ENCODE data around the gene CIB4. TPM values are rescaled to one million over a fixed set of nuclear protein-coding genes. Genes with fewer than 3 reads are reported as not detected.

The CIB4 gene
- total RNA-seq, 2 donors from 2014 or later: 0.46 TPM; not detected in 1

- Histone ChIP-seq H3K27ac (no peak overlapping the region), H3K36me3 (no peaks in the 10 kb centered on the region), H3K4me1 (replicated peaks) (no peaks in the 10 kb centered on the region), H3K9me3 (no peaks in the 10 kb centered on the region), H3K27me3 (replicated peaks; ENCODE audit: insufficient read depth) (no peaks in the 10 kb centered on the region), H3K4me3 (no peak overlapping the region)
- intact Hi-C loops (cut with DNase I): no loop called here
- DNase-seq (ENCODE audit: low spot score): no peak
- 82% methylated on average over 17 of the region's 17 CpGs for WGBS
- TF ChIP-seq CTCF (IDR thresholded peaks at IDR 0.05) (no peak), POLR2A (IDR thresholded peaks at IDR 0.05) (no peak), POLR2AphosphoS5 (IDR thresholded peaks at IDR 0.05) (no peak)
Measured at GRCh38 chr2:26550276-26551015, 90.7 kb downstream of the CIB4 start.

GRCh38 chr2:26542676-26543505 lies 98.3 kb downstream of the CIB4 start:
- no peak for DNase-seq (ENCODE audit: low spot score)
- WGBS: 83% methylated on average over 15 of the region's 15 CpGs
- Histone ChIP-seq H3K9me3 (no peaks in the 10 kb centered on the region), H3K4me1 (replicated peaks) (no peaks in the 10 kb centered on the region), H3K36me3 (no peaks in the 10 kb centered on the region), H3K4me3 (no peak overlapping the region), H3K27ac (no peak overlapping the region), H3K27me3 (replicated peaks; ENCODE audit: insufficient read depth) (no peaks in the 10 kb centered on the region)
- TF ChIP-seq CTCF (IDR thresholded peaks at IDR 0.05) (no peak), POLR2AphosphoS5 (IDR thresholded peaks at IDR 0.05) (no peak), POLR2A (IDR thresholded peaks at IDR 0.05) (no peak)
- intact Hi-C loops (cut with DNase I): no loop called here

DNA sequence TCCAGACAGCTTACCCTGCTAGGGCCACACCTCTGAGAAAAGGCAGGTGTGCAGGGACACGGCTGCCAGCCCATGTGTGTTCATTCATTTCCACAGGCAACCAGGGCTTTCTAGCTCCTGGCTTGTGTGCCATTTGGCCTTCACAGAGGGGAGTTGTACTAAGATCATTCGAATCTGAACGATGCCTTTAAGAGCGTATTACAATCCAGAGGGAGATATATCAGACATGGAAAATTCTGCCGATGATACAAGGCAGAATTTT lies 99.0 kb downstream of the CIB4 start:
- intact Hi-C loops (cut with DNase I): no loop called here
- Histone ChIP-seq H3K4me1 (replicated peaks) (no peaks in the 10 kb centered on the region), H3K27me3 (replicated peaks; ENCODE audit: insufficient read depth) (no peaks in the 10 kb centered on the region), H3K27ac (no peak overlapping the region), H3K36me3 (no peaks in the 10 kb centered on the region), H3K4me3 (no peak overlapping the region), H3K9me3 (no peaks in the 10 kb centered on the region)
- no peak for DNase-seq (ENCODE audit: low spot score)
- WGBS: 70% methylated on average over 5 of the region's 5 CpGs
- no peak for TF ChIP-seq POLR2AphosphoS5 (IDR thresholded peaks at IDR 0.05)
- no peak for TF ChIP-seq POLR2A (IDR thresholded peaks at IDR 0.05)
- no peak for TF ChIP-seq CTCF (IDR thresholded peaks at IDR 0.05)

DNA sequence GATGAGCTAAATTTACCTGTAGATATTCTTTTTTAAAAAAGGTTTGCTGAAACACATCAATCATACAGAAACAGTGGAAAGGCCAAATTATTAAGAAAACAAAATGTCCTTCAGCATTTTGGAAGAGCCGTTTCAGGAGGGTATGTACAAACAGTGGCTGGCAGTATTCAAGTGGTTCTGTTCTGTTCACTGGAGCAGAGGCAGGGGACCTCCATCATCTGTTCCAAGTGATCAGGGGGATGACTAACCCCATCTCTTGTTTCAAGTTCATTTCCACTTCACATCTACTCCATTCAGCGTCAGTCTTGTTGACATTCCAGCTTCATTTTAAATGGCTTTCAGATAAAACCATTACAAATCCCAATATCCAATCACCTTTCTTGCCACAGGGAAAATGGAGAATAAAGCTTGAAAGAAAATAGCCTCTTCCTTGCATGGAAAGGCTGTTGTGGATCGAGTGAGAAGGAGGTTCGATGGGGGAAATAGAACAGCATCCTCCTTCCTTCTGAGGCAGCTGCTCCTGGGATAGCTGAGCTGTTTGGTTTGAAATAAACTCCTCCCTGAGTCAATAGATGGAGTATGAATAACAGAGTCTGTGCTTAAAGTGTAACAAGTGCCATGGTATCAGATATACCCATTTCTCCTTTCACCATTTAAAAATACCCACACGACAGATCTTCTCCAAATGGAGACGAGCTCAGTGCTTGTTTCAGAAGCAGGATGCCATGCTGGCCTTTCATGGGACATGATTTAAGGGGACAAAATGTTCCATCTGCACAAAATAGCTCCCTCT lies 99.6 kb downstream of the CIB4 start:
- H3K36me3 ChIP-seq: no peaks in the 10 kb centered on the region
- DNase-seq (ENCODE audit: low spot score): no peak
- WGBS: 55% methylated on average over 6 of the region's 6 CpGs
- intact Hi-C loops (cut with DNase I): no loop called here
- no peak overlapping the region for H3K27ac ChIP-seq
- no peak overlapping the region for H3K4me3 ChIP-seq
- no peaks in the 10 kb centered on the region for H3K4me1 ChIP-seq (replicated peaks)
- no peaks in the 10 kb centered on the region for H3K27me3 ChIP-seq (replicated peaks; ENCODE audit: insufficient read depth)
- no peaks in the 10 kb centered on the region for H3K9me3 ChIP-seq
- TF ChIP-seq CTCF (IDR thresholded peaks at IDR 0.05): no peak
- TF ChIP-seq POLR2A (IDR thresholded peaks at IDR 0.05): no peak
- no peak for TF ChIP-seq POLR2AphosphoS5 (IDR thresholded peaks at IDR 0.05)

Measured in prostate gland (tissue), 2 donors.